Keratinocyte (primary cell): ENCODE measurements around the gene ZNF576. TPM values are rescaled to one million over a fixed set of nuclear protein-coding genes. Genes with fewer than 3 reads are reported as not detected.
A peak's percentile ranks its signal among the peaks of the same experiment; 100 is the strongest.

ENCODE experiments used
- DNase-seq: peaks from one replicate; pipeline ENCODE4 v3.0.0-alpha.2; 2011; ENCODE audit warnings: low read depth, missing footprints, low spot score
- FAIRE-seq: peaks from 2 replicates; lab custom pipeline; 2011; peaks lifted over from hg19 to GRCh38; lab: Jason Lieb, UNC
- H2AFZ ChIP-seq: 2 replicates; pipeline ENCODE4 v1.6.0; 2012; ENCODE audit warnings: low read length, control low read depth, inconsistent platforms; ENCODE audit not compliant: control insufficient read depth
- H3K27ac ChIP-seq: 2 replicates; pipeline ENCODE4 v1.5.1; 2011; ENCODE audit warnings: low read length; ENCODE audit not compliant: control insufficient read depth, insufficient read depth
- H3K27me3 ChIP-seq: 3 replicates; pipeline ENCODE4 v1.6.0; 2011; ENCODE audit warnings: low read length; ENCODE audit not compliant: control insufficient read depth, insufficient read depth; ENCODE audit errors: extremely low read depth
- H3K36me3 ChIP-seq, 2 experiments: 2 replicates in 1 of 2; 3 replicates in 1 of 2; pipeline ENCODE4 v1.5.1; 2011; ENCODE audit warnings: low read length in 2 of 2, mild to moderate bottlenecking in 1 of 2; ENCODE audit not compliant: control insufficient read depth in 2 of 2, insufficient read depth in 2 of 2; ENCODE audit errors: extremely low read depth in 1 of 2
- H3K4me1 ChIP-seq: 3 replicates; pipeline ENCODE4 v1.5.1; 2011; ENCODE audit warnings: low read length; ENCODE audit not compliant: control insufficient read depth, insufficient read depth; ENCODE audit errors: extremely low read depth
- H3K4me2 ChIP-seq: 3 replicates; pipeline ENCODE4 v1.6.0; 2011; ENCODE audit warnings: low read depth, low read length; ENCODE audit not compliant: control insufficient read depth, insufficient read depth; ENCODE audit errors: extremely low read depth
- H3K4me3 ChIP-seq, 3 experiments: fragments of 200-600 bp in 1 of 3; sonication (generic) in 1 of 3; 2 replicates in 2 of 3; 3 replicates in 1 of 3; pipeline ENCODE4 v1.5.1; 2011 to 2016; ENCODE audit warnings: low read length in 3 of 3, mild to moderate bottlenecking in 3 of 3, control low read depth in 2 of 3, inconsistent platforms in 1 of 3, low read depth in 1 of 3, mixed read lengths in 1 of 3, mixed run types in 1 of 3, moderate library complexity in 1 of 3; ENCODE audit not compliant: control insufficient read depth in 2 of 3, insufficient read depth in 2 of 3; ENCODE audit errors: extremely low read depth in 1 of 3
- H3K79me2 ChIP-seq: 2 replicates; pipeline ENCODE4 v1.6.0; 2012; ENCODE audit warnings: low read length; ENCODE audit not compliant: control insufficient read depth, insufficient read depth
- H3K9ac ChIP-seq: 3 replicates; pipeline ENCODE4 v1.6.0; 2011; ENCODE audit warnings: low read length; ENCODE audit not compliant: control insufficient read depth, insufficient read depth; ENCODE audit errors: extremely low read depth
- H3K9me1 ChIP-seq: 3 replicates; pipeline ENCODE4 v1.6.0; 2011; ENCODE audit warnings: low read length; ENCODE audit not compliant: control insufficient read depth, insufficient read depth; ENCODE audit errors: extremely low read depth
- H3K9me3 ChIP-seq: 2 replicates; pipeline ENCODE4 v1.5.1; 2012; ENCODE audit warnings: low read depth, low read length; ENCODE audit not compliant: control insufficient read depth
- H4K20me1 ChIP-seq: 3 replicates; pipeline ENCODE4 v1.6.0; 2011; ENCODE audit warnings: low read length; ENCODE audit not compliant: control insufficient read depth, insufficient read depth; ENCODE audit errors: extremely low read depth
- EZH2 ChIP-seq: IDR thresholded peaks from one replicate; pipeline ENCODE4 v1.6.1; 2012; ENCODE audit warnings: inconsistent platforms, mild to moderate bottlenecking, low read length, moderate library complexity
- dilution Hi-C: fragments of 300-500 bp; cut with MboI; formaldehyde crosslinking; loops from one replicate; pipeline ENCODE4 v1.7.0; 2020; ENCODE audit warnings: low sequenced_read_pairs; ENCODE audit not compliant: extremely low pct_ligation_motif_present
- polyA plus RNA-seq, 5 experiments: library from polyadenylated mRNA; depleted of rRNA in 3 of 5; stranded (reverse) in 3 of 5; stranded (forward) in 1 of 5; unstranded in 1 of 5; fragments of >200 nt; gene quantifications; 1 replicate in 1 of 5; 2 replicates in 3 of 5; 3 replicates in 1 of 5; pipeline versions ENCODE4 v1.2.1 to v1.2.3, GENCODE V29; 2011 to 2012; ENCODE audit warnings: missing spikeins in 2 of 5, low read depth in 1 of 5, low replicate concordance in 1 of 5
- TF ChIP-seq, protein P1 (sequence below), 3 experiments: IDR thresholded peaks in 1 of 3; conservative IDR thresholded peaks in 1 of 3; optimal IDR thresholded peaks in 1 of 3; 2 replicates in 2 of 3; 3 replicates in 1 of 3; pipeline versions ENCODE3 to v1.5.1; 2011; ENCODE audit warnings: low read length in 3 of 3, mild to moderate bottlenecking in 3 of 3, moderate library complexity in 2 of 3, control low read depth in 1 of 3, inconsistent platforms in 1 of 3; ENCODE audit not compliant: insufficient read depth in 2 of 3; ENCODE audit errors: extremely low read depth in 1 of 3

ZNF576 gene
- polyA plus RNA-seq, 1 donor (not counting 4 experiments of a cell fraction or from before 2014, with no cell fraction given) = 6.4 TPM

DNA sequence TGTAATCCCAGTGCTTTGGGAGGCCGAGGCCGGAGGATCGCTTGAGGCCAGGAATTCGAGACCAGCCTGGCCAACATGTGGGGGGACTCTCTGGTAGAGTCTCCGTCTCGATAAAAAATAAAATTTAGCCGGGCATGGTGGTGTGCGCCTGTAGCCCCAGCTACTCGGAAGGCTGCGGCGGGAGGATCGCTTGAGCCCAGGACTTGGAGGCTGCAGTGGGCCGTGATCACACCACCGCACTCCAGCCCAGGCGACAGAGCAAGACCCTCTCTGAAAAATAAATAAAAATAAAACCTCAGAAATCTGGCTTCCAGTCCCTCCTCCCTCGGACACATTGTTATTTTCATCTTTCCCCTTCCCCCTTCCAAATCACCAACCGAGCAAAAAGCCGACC lies 793 bp upstream of the ZNF576 start:
- TF ChIP-seq, protein P1, sequence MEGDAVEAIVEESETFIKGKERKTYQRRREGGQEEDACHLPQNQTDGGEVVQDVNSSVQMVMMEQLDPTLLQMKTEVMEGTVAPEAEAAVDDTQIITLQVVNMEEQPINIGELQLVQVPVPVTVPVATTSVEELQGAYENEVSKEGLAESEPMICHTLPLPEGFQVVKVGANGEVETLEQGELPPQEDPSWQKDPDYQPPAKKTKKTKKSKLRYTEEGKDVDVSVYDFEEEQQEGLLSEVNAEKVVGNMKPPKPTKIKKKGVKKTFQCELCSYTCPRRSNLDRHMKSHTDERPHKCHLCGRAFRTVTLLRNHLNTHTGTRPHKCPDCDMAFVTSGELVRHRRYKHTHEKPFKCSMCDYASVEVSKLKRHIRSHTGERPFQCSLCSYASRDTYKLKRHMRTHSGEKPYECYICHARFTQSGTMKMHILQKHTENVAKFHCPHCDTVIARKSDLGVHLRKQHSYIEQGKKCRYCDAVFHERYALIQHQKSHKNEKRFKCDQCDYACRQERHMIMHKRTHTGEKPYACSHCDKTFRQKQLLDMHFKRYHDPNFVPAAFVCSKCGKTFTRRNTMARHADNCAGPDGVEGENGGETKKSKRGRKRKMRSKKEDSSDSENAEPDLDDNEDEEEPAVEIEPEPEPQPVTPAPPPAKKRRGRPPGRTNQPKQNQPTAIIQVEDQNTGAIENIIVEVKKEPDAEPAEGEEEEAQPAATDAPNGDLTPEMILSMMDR (optimal IDR thresholded peaks at IDR 0.05 in 1 of 3, IDR thresholded peaks at IDR 0.05 in 1 of 3, conservative IDR thresholded peaks at IDR 0.05 in 1 of 3; ENCODE audit: extremely low read depth in 1 of 3, insufficient read depth in 2 of 3, low read length in 3 of 3) = no peak
- no peak for TF ChIP-seq EZH2
- peak overlapping the region; percentile 70 to 96 (median 96) for H3K4me3 ChIP-seq
- peaks cover 5% of the 10 kb centered on the region for H4K20me1 ChIP-seq
- H3K27me3 ChIP-seq = no peaks in the 10 kb centered on the region
- dilution Hi-C loops = no loop called here
- no peaks in the 10 kb centered on the region for H3K9me3 ChIP-seq
- H3K27ac ChIP-seq = peak overlapping the region; percentile 99
- peak overlapping the region; percentile 99 for H3K9ac ChIP-seq
- peaks cover 19 to 48% of the 10 kb centered on the region in 2 experiments for H3K36me3 ChIP-seq
- FAIRE-seq (no peak), DNase-seq (no peak)
- peaks cover 24% of the 10 kb centered on the region for H3K4me1 ChIP-seq
- peak overlapping the region; percentile 49 for H2AFZ ChIP-seq
- H3K4me2 ChIP-seq = peak overlapping the region; percentile 85
- no peaks in the 10 kb centered on the region for H3K9me1 ChIP-seq
- H3K79me2 ChIP-seq = peaks cover 66% of the 10 kb centered on the region

DNA sequence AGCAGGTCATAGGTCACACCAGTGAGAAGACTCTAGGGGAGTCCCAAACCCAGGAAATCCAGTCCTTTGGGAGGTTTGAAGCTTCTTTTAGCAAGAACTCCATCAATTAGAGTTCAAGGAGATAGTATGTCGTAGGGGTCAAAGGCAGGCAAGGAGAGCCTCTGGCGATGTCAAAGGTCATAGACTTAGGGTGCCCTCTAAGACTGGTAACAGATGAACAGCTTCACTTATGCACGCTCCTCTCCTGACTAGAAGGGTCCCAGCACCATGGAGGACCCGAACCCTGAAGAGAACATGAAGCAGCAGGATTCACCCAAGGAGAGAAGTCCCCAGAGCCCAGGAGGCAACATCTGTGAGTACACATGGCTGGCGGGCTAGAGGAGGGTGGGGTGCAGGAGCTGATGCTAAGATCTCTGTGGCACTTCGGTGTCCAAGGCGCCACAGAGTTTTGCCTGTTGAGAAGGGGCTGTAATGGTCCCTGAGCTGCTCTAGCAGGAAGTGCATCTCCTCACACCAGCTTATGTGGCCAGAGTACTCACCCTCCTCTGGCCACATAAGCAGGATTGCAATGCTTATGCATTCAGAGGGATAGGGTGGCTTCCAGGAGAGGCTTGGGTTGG lies 557 bp downstream of the ZNF576 start:
- FAIRE-seq = no peak
- H3K4me1 ChIP-seq = peaks cover 24% of the 10 kb centered on the region
- dilution Hi-C loops = no loop called here

More for the DNA sequence above, 557 bp downstream of the ZNF576 start:
- no peak for TF ChIP-seq EZH2
- TF ChIP-seq, protein P1 (optimal IDR thresholded peaks at IDR 0.05 in 1 of 3, IDR thresholded peaks at IDR 0.05 in 1 of 3, conservative IDR thresholded peaks at IDR 0.05 in 1 of 3; ENCODE audit: extremely low read depth in 1 of 3, insufficient read depth in 2 of 3, low read length in 3 of 3) = no peak
- Histone ChIP-seq H2AFZ (peak overlapping the region; percentile 85), H3K9me1 (no peaks in the 10 kb centered on the region), H3K27ac (peak overlapping the region; percentile 99), H3K9me3 (no peaks in the 10 kb centered on the region), H3K79me2 (peaks cover 61% of the 10 kb centered on the region), H4K20me1 (peaks cover 5% of the 10 kb centered on the region), H3K27me3 (no peaks in the 10 kb centered on the region), H3K36me3 (peaks cover 24 to 45% of the 10 kb centered on the region in 2 experiments), H3K4me3 (peak overlapping the region; percentile 70 to 96 (median 85)), H3K9ac (peak overlapping the region; percentile 99), H3K4me2 (peak overlapping the region; percentile 93)
- no peak for DNase-seq
